Measurements from ENCODE around the gene GASK1A.

GASK1A gene

DNA sequence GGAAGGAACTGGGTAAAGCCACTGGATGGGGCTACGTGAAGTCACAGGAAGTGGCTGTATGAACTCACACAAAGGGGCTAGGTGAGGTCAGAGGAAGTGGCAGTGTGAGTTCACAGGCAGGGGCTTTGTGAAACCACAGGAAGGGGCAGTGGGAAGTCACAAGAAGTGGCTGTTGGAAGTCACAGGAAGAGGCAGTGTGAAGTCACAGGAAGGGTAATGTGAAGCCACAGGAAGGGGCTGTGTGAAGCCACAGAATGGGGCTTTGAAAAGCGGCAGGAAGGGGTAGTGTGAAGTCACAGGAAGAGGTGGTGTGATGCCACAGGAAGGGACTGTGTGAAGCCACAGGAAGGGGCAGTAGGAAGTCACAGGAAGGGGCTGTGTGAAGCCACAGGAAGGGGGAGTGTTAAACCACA, 34.6 kb downstream of the GASK1A start:
- DNase-seq (ENCODE audit: low read depth) = no peak

DNA sequence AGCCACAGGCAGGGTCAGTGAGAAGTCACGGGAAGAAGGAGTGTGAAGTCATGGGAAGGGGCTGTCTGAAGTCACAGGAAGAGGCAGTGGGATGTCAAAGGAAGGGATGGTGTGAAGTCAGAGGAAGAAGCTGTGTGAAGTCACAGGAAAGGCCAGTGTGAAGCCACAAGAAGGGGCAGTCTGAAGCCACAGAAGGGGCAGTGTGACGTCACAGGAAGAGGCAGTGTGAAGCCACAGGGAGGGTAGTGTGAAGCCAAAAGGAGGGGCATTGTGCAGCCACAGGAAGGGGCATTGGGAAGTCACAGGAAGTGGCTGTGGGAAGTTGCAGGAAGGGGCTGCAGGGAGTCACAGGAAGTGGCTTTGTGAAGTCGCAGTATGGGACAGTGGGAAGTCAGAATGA, 35.1 kb downstream of the GASK1A start:
- no peak for DNase-seq (ENCODE audit: low read depth)

DNA sequence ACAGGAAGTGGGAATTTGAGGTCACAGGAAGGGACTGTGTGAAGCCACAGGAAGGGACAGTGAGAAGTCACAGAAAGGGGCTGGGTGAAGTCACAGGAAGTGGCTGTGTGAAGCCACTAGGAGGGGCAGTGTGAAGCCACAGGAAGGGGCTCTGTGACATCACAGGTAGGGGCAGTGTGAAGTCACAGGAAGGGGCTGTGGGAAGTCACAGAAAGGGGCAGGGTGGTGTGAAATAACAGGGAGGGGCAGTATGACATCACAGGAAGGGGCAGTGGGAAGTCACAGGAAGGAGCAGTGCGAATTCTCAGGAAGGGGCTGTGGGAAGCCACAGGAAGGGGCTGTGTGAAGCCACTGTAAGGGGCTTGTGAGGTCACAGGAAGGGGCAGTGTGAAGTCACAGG, 35.8 kb downstream of the GASK1A start:
- no peak for DNase-seq (ENCODE audit: low read depth)

DNA sequence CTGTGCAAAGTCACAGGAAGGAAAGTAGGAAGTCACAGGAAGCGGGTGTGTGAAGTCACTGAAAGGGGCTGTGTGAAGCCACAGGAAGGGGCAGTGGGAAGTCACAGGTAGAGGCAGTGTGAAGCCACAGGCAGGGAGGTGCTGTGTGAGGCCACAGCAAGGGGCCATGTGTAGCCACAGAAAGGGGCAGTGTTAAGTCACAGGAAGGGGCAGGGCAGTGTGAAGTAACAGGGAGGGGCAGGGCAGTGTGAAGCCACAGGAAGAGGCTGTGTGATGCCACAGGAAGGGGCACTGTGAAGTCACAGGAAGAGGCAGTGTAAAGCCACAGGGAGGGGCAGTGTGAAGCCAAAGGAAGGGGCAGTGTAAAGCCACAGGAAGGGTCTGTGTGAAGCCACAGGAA, 36.5 kb downstream of the GASK1A start:
- no peak for DNase-seq (ENCODE audit: low read depth)

DNA sequence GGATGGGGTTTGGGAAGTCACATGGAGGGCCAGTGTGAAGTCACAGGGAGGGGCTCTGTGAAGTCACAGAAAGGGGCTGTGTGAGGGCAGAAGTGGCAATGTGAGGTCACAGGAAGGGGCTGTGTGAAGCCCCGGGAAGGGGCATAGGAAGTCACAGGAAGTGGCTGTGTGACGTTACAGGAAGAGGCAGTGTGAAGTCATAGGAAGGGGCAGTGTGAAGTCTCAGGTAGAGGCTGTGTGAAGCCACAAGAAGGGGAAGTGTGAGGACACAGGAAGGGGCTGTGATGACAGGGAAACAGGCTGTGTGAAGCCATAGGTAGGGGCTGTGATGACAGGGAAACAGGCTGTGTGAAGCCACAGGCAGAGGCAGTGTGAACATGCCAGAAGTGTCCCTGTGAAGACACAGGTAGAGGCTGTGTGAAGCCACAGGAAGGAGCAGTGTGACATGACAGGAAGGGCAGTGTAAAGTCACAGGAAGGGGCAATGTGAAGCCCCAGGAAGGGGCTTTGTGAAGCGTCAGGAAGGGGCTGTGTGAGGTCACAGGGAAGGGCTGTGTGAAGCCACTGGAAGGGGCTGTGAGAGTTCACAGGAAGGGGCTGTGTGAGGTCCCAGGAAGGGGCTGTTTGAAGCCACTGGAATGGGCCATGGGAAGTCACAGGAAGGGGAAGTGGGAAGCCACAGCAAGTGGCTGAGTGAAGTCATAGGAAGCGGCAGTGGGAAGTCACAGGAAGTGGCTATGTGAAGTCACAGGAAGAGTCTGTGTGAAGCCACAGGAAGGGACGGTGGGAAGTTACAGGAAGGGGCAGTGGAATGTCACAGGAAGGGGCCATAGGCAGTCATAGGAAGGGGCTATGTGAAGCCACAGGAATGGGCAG, 37.1 kb downstream of the GASK1A start:
- DNase-seq (ENCODE audit: low read depth) = no peak

DNA sequence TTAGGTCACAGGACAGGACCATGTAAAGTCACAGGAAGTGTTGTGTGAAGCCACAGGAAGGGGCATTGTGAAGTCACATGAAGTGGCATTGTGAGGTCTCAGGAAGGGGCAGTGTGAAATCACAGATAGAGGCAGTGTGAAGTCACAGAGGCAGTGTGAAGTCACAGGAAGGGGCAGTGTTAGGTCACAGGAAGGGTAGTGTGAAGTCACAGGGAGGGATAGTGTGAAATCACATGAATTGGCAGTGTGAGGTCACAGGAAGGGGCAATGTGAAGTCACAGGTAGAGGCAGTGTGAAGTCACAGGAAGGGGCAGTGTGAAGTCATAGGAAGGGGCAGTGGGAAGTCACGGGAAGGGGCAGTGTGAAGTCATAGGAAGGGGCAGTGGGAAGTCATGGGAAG, 37.9 kb downstream of the GASK1A start:
- DNase-seq (ENCODE audit: low read depth) = no peak

DNA sequence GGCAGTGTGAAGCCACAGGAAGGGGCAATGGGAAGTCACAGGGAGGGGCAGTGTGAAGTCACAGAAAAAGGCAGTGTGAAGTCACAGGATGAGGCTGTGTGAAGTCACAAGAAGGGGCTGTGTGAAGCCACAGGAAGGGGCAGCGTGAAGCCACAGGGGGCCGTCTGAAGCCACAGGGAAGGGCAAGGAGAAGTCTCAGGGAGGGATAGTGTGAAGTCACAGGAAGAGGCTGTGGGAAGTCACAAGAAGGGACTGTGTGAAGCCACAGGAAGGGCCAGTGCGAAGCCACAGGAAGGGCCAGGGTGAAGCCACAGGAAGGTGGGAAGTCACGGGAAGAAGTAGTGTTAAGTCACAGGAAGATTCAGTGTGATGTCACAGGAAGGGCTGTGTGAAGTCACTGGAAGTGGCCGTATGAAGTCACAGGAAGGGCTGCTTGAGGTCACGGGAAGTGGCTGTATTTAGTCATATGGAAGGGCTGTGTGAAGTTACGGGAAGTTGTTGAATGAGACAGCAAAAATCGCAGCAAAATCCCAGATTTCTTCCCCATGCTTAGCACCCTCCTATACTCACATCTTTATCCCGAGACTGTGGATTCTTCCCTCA, 38.6 kb downstream of the GASK1A start:
- no peak for DNase-seq (ENCODE audit: low read depth)

DNA sequence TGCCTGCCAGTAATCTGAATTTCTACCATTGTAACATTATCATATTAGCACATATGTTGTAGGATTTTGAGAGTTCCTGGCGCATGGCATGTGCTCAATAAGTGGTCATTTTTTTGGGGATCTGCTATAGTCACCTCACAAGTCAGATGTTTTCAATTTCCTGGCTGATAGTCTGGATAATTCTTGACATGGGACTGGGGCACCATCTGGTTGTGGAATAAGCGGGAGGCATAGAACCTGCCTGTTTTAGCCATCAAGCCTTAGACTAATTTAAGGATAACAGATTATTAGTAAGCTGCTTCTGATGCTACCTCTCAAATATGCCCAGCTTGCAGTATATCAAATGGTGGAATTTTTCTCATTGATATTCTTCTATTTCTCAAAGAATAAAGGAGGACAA, 39.1 kb downstream of the GASK1A start:
- no peak for DNase-seq (ENCODE audit: low read depth)

DNA sequence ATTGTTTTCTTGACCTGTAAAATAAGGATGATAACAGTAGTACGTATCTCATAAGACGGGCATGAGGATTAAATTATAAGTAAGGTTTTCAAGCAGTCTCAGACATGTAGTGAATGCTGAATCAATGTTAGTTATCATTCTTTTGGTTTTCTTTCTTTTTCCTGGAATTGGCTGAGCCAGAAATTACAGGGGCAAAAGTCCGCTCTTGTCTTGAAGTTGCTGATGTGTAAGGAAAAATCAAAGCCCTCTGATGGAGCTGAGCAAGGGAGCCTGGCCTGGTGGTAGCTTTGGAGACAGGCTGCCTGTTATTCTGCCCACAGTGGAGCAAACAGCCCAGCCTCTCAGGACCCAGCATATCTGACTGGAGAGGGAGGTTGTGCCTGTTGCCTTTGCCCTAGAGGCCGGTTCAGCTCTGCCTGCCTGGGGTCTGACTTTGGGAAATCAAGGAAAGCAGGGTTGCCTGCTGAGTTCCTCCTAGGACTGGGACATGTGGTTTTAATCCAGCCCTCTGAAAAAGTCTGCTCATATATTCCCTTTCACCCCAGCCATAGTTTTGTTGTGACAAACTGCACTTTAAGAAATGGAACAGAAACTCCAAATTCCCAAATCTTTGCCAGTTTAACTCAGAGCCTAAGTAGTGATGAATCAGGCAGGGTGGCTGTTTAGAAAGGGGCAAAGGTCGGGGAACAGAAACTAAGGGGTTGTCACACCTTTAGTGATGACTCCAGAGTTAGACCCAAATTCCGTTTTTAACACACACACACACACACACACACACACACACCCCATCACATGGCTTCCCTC, 40.1 kb downstream of the GASK1A start:
- no peak for DNase-seq (ENCODE audit: low read depth)

DNA sequence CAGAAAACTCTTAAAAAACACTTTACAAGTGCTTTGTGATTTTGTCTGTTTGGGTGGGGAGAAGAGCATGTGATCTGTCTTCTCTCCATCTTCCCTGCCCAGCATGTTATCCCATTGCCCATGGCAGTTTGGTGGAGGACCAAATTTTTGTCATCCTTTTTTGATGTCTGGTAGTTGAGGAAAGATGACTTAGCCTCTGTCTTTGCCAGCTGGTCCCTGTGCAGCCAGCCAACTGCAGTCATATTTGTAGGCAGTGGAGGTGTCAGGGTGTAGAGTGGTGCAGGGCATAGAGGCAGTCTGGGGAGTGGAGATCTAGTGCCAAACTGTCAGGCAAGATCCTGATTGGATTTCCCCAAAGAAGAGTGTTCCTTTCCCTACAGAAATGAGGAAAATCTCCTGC, 40.7 kb downstream of the GASK1A start:
- no peak for DNase-seq (ENCODE audit: low read depth)

DNA sequence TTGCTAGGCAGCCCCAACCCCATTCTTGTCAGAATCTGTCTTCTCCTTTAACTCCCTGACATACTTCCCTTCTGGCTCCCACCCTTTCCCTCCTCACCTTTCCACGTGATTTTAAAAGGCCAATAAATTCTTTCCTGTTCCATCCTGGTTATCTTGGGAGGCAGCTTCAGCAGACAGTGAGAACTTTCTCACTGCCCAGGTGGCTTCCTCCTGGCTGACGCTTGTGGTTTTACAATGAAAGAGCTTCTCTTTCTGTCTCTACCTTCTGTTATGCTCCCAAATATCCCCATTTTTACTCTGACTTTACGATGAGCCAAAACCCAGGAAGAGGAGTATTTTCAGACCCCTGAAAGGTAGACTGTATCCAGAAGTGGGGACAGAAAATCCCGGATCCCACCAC, 42.1 kb downstream of the GASK1A start:
- DNase-seq (ENCODE audit: low read depth) = no peak

DNA sequence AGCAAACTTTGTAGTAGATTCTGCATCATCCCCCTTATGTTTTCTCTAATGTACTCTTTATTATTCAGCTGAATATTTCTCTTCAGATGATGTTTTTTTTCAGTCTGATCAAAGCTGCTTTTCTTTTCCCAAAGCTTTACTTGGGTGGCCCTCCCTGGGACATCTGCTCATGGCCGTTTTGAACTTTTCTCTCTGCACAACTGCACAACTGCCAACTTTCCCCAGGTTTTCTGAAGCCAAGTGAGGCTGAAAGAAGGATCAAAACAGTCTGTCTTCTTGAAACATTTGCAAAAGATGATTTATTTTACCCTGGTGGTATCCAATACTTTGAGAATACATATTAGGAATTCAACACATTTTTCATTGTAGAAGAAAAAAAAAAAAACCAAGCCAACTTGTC, 43.0 kb downstream of the GASK1A start:
- no peak for DNase-seq (ENCODE audit: low read depth)

DNA sequence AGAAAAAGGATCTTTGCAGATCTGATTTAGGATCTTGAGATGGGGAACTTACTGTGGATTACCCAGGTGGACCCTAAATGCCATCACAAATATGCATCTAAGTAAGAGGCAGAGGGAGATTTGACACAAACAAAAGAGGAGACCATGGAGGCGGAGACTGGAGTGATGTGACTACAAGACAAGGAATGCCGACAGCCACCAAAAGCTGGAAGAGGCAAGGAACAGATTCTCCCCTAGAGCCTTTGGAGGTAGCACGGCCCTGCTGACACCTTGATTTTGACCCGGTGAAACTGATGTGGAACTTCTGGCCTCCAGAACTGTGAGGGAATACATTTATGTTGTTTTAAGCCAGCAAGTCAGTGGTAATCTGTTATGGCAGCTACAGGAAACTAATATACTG, 44.0 kb downstream of the GASK1A start:
- no peak for DNase-seq (ENCODE audit: low read depth)

DNA sequence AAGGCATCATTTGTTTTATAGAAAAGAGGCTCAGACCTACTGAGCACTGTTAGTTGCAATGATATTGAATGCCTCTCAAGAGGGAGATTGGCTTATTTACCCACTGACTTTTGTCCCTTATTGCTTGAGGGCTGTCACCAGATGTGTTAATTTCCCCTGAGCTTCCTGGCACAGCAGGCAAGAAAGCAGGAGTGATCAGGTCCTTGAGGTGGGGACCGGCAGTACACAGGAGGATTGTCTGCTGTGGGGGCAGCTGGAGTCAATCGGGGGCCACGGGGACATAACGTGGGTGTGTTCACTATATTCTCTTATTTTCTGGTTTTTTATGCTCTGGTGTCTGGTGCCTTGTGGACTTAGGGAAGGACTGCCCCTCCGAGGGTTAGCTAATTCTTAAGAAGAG, 44.6 kb downstream of the GASK1A start:
- DNase-seq (ENCODE audit: low read depth) = no peak

DNA sequence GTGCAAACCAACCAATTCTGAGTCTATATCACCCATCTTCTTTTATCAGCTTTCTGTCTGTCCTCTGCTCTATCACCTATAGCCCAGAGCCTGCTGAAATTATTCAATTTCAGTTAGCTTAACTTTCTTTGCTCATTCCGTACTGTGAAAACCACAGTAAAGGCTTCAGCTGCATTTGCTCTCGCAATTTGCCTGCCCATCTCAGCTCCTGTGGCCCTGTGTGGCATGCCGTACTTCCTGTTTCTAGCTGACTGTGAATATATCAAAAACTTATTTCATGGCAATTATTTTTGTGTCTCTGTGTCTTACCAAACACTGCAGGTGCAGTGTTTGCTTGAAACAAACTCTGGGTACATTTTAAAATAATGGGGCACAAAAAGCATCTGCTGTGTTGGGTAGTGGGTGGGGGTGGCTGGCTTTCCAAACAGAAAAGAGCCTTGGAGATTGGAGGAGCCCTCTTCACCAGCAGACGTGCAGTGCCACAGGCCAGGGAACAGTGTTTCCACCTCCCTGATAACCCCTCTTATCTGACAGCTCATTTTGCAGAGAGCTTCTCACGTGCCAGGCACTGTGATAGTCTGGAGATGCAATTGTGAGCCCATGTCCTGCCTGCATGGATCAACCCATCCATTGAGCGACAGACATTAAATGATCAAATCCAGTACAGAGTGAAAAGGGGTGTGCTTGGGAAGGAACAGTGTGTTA, 45.2 kb downstream of the GASK1A start:
- DNase-seq (ENCODE audit: low read depth) = no peak

DNA sequence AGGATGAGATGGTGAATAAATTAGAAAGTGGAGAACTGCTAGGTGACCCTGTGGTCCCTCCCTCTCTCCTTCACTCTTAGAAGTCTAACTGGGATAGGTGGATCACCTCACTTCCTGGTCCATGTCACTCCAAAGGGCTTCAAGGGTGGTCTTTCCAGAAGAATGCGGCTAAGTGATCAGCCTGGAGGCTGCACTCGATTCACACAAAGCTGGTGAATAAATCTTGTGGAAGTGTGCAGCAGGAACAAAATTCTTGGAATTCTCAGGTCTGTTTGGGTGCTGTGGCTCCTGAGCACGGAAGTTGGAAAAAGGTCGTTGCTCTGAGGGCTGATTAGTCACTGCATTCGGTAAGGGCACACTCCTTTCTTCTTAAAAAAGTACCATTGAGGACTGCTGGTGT, 46.3 kb downstream of the GASK1A start:
- no peak for DNase-seq (ENCODE audit: low read depth)

DNA sequence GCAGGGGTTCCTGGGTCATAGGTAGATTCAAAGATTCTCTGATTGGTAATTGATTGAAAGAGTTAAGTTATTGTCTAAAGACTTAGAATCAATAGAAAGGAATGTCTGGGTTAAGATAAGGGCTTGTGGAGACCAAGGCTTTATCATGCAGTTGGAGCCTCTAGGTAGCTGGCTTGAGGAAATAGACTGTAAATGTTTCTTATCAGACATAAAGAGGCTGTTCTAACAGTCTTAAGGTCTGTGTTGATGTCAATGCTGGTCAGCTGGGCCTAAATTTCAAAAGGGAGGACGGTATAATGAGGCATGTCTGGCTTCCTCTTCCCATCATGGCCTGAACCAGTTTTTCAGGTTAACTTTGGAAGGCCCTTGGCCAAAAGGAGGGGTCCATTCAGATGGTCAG, 48.9 kb downstream of the GASK1A start:
- DNase-seq (ENCODE audit: low read depth) = no peak

DNA sequence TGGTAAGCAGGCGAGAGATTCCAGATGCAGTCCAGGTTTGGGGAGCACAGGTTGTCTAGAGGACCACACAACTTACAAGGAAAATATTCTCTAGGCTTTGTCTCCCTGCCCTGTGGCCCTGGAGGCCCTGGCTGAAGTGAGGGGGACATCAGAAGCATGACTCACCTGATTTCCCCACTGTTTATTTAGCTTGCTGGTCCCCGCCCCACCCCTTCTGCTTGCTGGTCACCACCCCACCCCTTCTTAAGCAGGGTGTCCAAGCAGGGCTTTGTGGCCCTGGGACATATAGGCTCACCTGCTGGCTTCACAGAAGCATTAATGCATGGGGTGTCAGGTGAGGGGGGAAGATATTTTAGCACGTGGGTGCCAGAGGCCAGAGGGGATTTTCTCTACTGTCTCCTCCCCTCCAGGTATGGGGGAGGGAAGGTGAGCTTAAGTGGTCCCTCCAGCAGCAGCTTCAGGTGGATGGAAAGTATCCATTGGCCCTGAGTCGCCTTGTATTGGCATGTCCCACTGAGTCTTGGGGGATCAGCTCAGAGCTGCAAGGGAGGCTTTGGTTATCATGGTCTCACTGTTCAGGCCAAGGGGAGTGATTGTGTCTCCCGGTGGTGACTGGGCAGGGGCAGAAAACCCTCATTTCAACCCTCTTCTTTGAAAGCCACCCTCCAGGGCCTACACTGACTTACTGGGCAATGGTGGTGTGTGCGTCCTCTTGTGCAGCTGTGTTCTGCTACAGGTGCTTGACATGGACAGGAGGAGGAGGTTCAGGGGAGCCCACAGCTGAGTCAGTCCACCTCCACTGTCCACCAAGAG, 49.8 kb downstream of the GASK1A start:
- DNase-seq (ENCODE audit: low read depth) = no peak

DNA sequence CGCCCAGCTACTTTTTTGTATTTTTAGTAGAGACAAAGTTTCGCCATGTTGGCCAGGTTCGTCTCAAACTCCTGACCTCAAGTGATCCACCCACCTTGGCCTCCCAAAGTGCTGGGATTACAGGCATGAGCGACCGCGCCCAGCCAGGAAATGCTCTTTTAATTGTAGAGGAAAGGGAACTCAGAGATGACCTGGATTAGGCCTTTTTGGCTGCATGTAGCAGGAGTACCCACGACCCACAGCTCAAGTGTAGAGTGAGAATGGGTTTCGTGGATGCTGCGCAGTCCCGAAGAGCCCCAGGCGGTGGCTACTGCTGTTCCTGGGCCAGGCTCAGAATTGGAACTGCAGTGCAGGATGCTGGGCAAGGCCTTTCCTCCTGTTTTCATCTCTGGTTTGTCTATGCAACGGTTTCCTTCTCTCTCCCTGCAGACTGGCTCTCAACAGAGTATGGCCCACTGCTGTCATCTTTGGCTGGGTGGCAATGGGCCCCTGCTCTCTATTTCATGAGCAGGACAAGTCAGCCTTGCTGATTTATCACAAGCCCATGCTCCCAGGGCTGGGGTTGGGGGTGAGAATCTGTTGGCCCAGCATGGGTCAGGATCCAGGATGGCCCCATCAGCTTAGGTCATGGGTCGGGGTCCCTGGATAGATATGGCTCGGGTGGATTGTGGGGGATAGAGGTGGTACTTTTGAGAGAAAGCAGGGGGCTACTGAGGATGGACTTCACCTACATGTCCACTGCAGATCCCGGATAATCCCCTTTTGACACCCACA, 51.2 kb downstream of the GASK1A start:
- DNase-seq (ENCODE audit: low read depth) = no peak

DNA sequence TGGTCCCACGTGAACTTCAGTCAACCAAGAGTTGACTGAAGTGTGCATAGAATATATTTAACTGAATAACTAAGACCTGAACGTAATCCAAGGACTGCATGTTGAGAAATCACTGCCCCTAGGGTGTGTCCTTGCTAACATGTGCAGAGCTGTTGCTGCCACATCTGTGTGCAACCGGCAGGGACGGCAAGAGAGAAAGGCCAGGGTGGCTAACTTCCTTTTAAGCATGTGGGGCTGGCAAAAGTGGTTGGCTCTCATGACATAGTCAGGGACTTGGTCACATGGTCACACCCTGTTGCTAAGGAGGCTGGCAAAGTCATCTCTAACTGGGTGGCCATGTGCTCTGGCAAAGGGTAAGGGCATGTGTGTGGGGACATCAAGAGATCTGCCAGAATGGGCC, 52.4 kb downstream of the GASK1A start:
- DNase-seq (ENCODE audit: low read depth) = no peak
